Esophagus squamous epithelium (tissue), 4 donors: ENCODE results near the gene MYT1.

ENCODE experiments used
- POLR2A ChIP-seq, 4 donors: fragments of 450-650 bp; IDR thresholded peaks; one replicate each; pipeline ENCODE4 v1.6.1; 2017; ENCODE audit warnings: antibody characterized with exemption in 4 of 4, mild to moderate bottlenecking in 4 of 4, moderate library complexity in 3 of 4
- TF ChIP-seq, protein P1 (sequence below), 6 experiments: fragments of 450-650 bp in 4 of 6; fragments of 200-600 bp in 2 of 6; sonication (generic) in 2 of 6; IDR thresholded peaks; one replicate each; pipeline ENCODE4 v1.5.1; 2016 to 2019; ENCODE audit warnings: antibody characterized with exemption in 6 of 6, mild to moderate bottlenecking in 4 of 6, moderate library complexity in 4 of 6

DNA sequence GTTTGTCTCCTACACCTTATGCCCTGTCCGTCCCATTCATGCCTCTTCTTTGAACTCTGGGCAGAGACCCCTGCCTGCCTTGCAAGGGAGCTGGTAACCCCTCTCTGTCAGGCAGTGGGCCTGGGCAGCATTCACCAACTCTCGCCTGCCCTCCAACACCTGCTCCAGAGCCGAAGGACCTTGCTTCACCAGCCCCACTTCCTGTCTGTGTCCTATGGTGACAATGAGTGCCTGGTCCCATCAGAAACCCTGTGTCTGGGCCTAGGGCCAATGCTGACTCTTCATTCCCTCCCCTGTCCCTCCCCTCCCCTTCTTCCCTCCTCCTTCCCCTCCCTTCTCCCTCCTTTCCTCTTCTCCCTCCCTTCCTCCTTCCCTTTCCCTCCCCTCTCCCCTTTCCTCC lies 68.5 kb downstream of the MYT1 start:
- no peak for TF ChIP-seq POLR2A (IDR thresholded peaks at IDR 0.05)
- TF ChIP-seq, protein P1, sequence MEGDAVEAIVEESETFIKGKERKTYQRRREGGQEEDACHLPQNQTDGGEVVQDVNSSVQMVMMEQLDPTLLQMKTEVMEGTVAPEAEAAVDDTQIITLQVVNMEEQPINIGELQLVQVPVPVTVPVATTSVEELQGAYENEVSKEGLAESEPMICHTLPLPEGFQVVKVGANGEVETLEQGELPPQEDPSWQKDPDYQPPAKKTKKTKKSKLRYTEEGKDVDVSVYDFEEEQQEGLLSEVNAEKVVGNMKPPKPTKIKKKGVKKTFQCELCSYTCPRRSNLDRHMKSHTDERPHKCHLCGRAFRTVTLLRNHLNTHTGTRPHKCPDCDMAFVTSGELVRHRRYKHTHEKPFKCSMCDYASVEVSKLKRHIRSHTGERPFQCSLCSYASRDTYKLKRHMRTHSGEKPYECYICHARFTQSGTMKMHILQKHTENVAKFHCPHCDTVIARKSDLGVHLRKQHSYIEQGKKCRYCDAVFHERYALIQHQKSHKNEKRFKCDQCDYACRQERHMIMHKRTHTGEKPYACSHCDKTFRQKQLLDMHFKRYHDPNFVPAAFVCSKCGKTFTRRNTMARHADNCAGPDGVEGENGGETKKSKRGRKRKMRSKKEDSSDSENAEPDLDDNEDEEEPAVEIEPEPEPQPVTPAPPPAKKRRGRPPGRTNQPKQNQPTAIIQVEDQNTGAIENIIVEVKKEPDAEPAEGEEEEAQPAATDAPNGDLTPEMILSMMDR (IDR thresholded peaks at IDR 0.05), result no peak
